CD1c-positive myeloid dendritic cell (primary cell): ENCODE data around the gene ZNF678.

Experiments used
- DNase-seq: peaks from one replicate; pipeline ENCODE4 v3.0.0-alpha.2; 2016; ENCODE audit errors: extremely low spot score

Gene ZNF678

GRCh38 chr1:227723474-227723873 lies 160.1 kb downstream of the ZNF678 start:
- no peak for DNase-seq

GRCh38 chr1:227725046-227725445 lies 161.7 kb downstream of the ZNF678 start:
- DNase-seq: no peak

- DNase-seq: no peak
These were observed 163.0 kb downstream of the ZNF678 start for GRCh38 chr1:227726318-227726717.
